Measurements from ENCODE around the gene BBS1. TPM values are rescaled to one million over a fixed set of nuclear protein-coding genes. Genes with fewer than 3 reads are reported as not detected.

The BBS1 gene
- polyA plus RNA-seq, 3 donors = 1.3 to 8.5 (median 3.5) TPM

DNA sequence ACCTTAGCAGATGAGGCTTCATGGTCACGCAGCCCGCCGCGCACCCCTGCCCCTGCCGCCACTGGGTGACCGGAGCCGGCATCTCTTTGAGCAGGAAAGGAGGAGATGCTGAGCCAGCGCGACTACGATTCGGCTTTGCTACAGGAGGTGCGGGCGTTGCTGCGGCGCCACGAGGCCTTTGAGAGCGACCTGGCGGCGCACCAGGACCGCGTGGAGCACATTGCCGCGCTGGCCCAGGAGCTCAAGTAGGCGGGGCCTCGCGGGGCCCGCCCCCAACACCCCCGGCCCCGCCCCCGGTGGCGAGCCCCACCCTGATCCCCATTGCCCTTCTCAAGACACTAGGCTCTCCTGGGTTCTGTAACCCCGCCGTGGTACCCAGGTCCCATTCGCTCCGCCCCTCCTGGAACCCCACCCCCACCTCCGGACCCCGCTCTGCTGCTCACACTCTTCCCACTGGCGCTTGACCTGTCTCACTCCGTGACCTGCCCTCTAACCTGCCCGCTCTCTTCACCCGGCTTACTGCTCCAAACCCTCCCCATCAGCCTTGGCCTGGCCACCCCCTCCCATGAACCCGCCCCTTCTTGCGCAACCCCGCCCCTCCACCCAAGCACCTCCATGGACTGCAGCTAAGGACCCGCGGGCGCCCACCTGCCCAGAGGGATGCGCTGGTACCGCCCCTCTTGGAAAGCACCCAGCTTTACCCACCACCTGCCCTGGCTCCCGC lies 48.9 kb downstream of the BBS1 start:
- H4K20me1 ChIP-seq (ENCODE audit: insufficient read depth, low read length) = no peaks in the 10 kb centered on the region
- TF ChIP-seq, protein P1, sequence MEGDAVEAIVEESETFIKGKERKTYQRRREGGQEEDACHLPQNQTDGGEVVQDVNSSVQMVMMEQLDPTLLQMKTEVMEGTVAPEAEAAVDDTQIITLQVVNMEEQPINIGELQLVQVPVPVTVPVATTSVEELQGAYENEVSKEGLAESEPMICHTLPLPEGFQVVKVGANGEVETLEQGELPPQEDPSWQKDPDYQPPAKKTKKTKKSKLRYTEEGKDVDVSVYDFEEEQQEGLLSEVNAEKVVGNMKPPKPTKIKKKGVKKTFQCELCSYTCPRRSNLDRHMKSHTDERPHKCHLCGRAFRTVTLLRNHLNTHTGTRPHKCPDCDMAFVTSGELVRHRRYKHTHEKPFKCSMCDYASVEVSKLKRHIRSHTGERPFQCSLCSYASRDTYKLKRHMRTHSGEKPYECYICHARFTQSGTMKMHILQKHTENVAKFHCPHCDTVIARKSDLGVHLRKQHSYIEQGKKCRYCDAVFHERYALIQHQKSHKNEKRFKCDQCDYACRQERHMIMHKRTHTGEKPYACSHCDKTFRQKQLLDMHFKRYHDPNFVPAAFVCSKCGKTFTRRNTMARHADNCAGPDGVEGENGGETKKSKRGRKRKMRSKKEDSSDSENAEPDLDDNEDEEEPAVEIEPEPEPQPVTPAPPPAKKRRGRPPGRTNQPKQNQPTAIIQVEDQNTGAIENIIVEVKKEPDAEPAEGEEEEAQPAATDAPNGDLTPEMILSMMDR (IDR thresholded peaks at IDR 0.05) = no peak
- intact Hi-C loops (cut with micrococcal nuclease) = no loop called here
- peaks cover 3 to 19% of the 10 kb centered on the region in 2 donors for H3K27me3 ChIP-seq (ENCODE audit: control insufficient read depth in 2 of 2, insufficient read depth in 2 of 2, low read length in 2 of 2)
- H3K4me2 ChIP-seq (replicated peaks; ENCODE audit: extremely low read depth, low read length, poor library complexity, severe bottlenecking) = peak overlapping the region; percentile 19
- peak in 1 of 3 donors; percentile 4 for DNase-seq
- H3K79me2 ChIP-seq (ENCODE audit: insufficient read depth, low read length) = no peaks in the 10 kb centered on the region
- H3K36me3 ChIP-seq (replicated peaks in 1 of 2; ENCODE audit: control insufficient read depth in 1 of 2, insufficient read depth in 2 of 2, low read length in 2 of 2) = no peaks in the 10 kb centered on the region
- 30% methylated on average over 30 of the region's 50 CpGs for WGBS (ENCODE audit: insufficient coverage)
- no peak overlapping the region for H3K9ac ChIP-seq (ENCODE audit: insufficient read depth, low read length, poor library complexity, severe bottlenecking)
- Mint-ChIP-seq H3K9me3 (peaks cover 0 to 2% (median 0%) of the 10 kb centered on the region in 7 donors), H3K27me3 (ENCODE audit: low read depth in 3 of 3) (peaks cover 18 to 34% (median 23%) of the 10 kb centered on the region in 3 donors), H3K36me3 (no peaks in the 10 kb centered on the region), H3K4me3 (peak overlapping the region in 1 of 2 donors; percentile 46), H3K4me1 (peaks cover 8% of the 10 kb centered on the region), H3K27ac (no peak overlapping the region)
- H3K9me3 ChIP-seq (replicated peaks in 1 of 2; ENCODE audit: control insufficient read depth in 1 of 2, insufficient read depth in 1 of 2, low read length in 2 of 2) = no peaks in the 10 kb centered on the region
- H3K4me3 ChIP-seq (replicated peaks in 1 of 3; ENCODE audit: low read depth in 2 of 3, low read length in 3 of 3) = no peak overlapping the region
- H3K27ac ChIP-seq (ENCODE audit: low read depth in 1 of 2, low read length in 2 of 2) = no peak overlapping the region
- peaks cover 0 to 5% of the 10 kb centered on the region in 2 donors for H3K4me1 ChIP-seq (ENCODE audit: control insufficient read depth in 1 of 2, insufficient read depth in 2 of 2, low read length in 2 of 2)
- H2AFZ ChIP-seq (ENCODE audit: insufficient read depth, low read depth, low read length, poor library complexity, severe bottlenecking) = peak overlapping the region; percentile 41

DNA sequence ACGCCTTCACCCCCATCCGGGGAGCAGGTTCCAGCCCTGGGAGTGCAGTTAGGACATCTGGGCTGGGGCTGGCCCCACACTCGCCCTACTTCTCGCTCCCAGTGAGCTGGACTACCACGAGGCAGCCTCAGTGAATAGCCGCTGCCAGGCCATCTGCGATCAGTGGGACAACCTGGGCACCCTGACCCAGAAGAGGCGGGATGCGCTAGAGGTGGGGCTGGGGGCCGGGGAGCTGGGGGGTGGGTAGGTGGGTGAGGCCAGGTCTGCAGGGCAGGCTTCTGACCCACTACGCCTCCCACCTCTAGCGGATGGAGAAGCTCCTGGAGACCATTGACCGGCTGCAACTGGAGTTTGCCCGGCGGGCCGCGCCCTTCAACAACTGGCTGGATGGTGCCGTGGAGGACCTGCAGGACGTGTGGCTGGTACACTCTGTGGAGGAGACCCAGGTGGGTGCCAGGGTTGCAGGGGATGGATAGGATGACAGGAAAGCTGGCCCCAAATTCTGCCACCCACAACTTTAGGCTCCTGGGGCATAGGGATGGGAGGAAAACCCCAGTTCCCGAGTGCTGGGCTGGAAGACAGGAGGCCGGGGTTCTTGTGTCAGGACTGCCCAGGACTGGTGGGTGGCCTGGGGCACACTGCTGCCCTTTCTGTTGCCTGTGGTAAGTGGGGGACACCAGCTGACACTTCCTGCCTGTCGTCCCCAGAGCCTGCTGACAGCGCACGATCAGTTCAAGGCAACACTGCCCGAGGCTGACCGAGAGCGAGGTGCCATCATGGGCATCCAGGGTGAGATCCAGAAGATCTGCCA lies 49.6 kb downstream of the BBS1 start:
- peaks cover 0 to 5% of the 10 kb centered on the region in 2 donors for H3K4me1 ChIP-seq (ENCODE audit: control insufficient read depth in 1 of 2, insufficient read depth in 2 of 2, low read length in 2 of 2)
- no peak overlapping the region for H3K4me3 ChIP-seq (replicated peaks in 1 of 3; ENCODE audit: low read depth in 2 of 3, low read length in 3 of 3)
- peak in 1 of 3 donors; percentile 2 for DNase-seq
- no peak overlapping the region for H3K9ac ChIP-seq (ENCODE audit: insufficient read depth, low read length, poor library complexity, severe bottlenecking)
- H3K79me2 ChIP-seq (ENCODE audit: insufficient read depth, low read length) = no peaks in the 10 kb centered on the region
- Mint-ChIP-seq H3K9me3 (peaks cover 0 to 2% (median 0%) of the 10 kb centered on the region in 7 donors), H3K27me3 (ENCODE audit: low read depth in 3 of 3) (peaks cover 17 to 34% (median 20%) of the 10 kb centered on the region in 3 donors), H3K4me3 (no peak overlapping the region), H3K36me3 (no peaks in the 10 kb centered on the region), H3K4me1 (peaks cover 8% of the 10 kb centered on the region), H3K27ac (no peak overlapping the region)
- peaks cover 3 to 19% of the 10 kb centered on the region in 2 donors for H3K27me3 ChIP-seq (ENCODE audit: control insufficient read depth in 2 of 2, insufficient read depth in 2 of 2, low read length in 2 of 2)
- 89% methylated on average over 12 of the region's 27 CpGs for WGBS (ENCODE audit: insufficient coverage)
- TF ChIP-seq, protein P1 (IDR thresholded peaks at IDR 0.05) = no peak
- H3K36me3 ChIP-seq (replicated peaks in 1 of 2; ENCODE audit: control insufficient read depth in 1 of 2, insufficient read depth in 2 of 2, low read length in 2 of 2) = no peaks in the 10 kb centered on the region
- no peak overlapping the region for H3K27ac ChIP-seq (ENCODE audit: low read depth in 1 of 2, low read length in 2 of 2)
- intact Hi-C loops (cut with micrococcal nuclease) = no loop called here
- no peak overlapping the region for H3K4me2 ChIP-seq (replicated peaks; ENCODE audit: extremely low read depth, low read length, poor library complexity, severe bottlenecking)
- no peaks in the 10 kb centered on the region for H3K9me3 ChIP-seq (replicated peaks in 1 of 2; ENCODE audit: control insufficient read depth in 1 of 2, insufficient read depth in 1 of 2, low read length in 2 of 2)
- no peak overlapping the region for H2AFZ ChIP-seq (ENCODE audit: insufficient read depth, low read depth, low read length, poor library complexity, severe bottlenecking)
- H4K20me1 ChIP-seq (ENCODE audit: insufficient read depth, low read length) = no peaks in the 10 kb centered on the region
